DND-41 (cell line): ENCODE results near the gene YLPM1.
A peak's percentile ranks its signal among the peaks of the same experiment; 100 is the strongest.

ENCODE experiments used
- ATAC-seq: fragments of 200-7000 bp; cut with Tn5 transposase; 3 replicates; pipeline ENCODE4 v1.9.1; 2021; ENCODE audit warnings: low read depth; ENCODE audit not compliant: insufficient read depth
- DNase-seq: peaks from one replicate; pipeline ENCODE4 v3.0.0-alpha.2; 2020
- H2AFZ ChIP-seq: 2 replicates; pipeline ENCODE4 v1.6.0; 2012; ENCODE audit warnings: low read depth, low read length
- H3K27ac ChIP-seq: 2 replicates; pipeline ENCODE4 v1.5.1; 2012; ENCODE audit warnings: low read length, inconsistent platforms
- H3K27me3 ChIP-seq: fragments of 200-600 bp; sonication (generic); 2 replicates; pipeline ENCODE4 v1.6.0; 2012; ENCODE audit warnings: low read length, mild to moderate bottlenecking, inconsistent platforms; ENCODE audit not compliant: insufficient read depth, poor library complexity
- H3K36me3 ChIP-seq: 2 replicates; pipeline ENCODE4 v1.5.1; 2012; ENCODE audit warnings: low read length, inconsistent platforms; ENCODE audit not compliant: insufficient read depth
- H3K4me1 ChIP-seq: 2 replicates; pipeline ENCODE4 v1.5.1; 2012; ENCODE audit warnings: mild to moderate bottlenecking, low read length; ENCODE audit not compliant: insufficient read depth
- H3K4me2 ChIP-seq: 2 replicates; pipeline ENCODE4 v1.6.0; 2012; ENCODE audit warnings: mild to moderate bottlenecking, moderate library complexity, low read length, inconsistent platforms; ENCODE audit not compliant: insufficient read depth
- H3K4me3 ChIP-seq, 2 experiments: fragments of 200-600 bp in 1 of 2; shearing (Covaris generic) in 1 of 2; 2 replicates each; pipeline ENCODE4 v1.5.1; 2012 to 2016; ENCODE audit warnings: inconsistent platforms in 2 of 2, low read length in 2 of 2, mild to moderate bottlenecking in 2 of 2, low read depth in 1 of 2, moderate library complexity in 1 of 2
- H3K79me2 ChIP-seq: 2 replicates; pipeline ENCODE4 v1.6.0; 2012; ENCODE audit warnings: low read length, inconsistent platforms; ENCODE audit not compliant: insufficient read depth
- H3K9ac ChIP-seq: 2 replicates; pipeline ENCODE4 v1.6.0; 2012; ENCODE audit warnings: low read depth, mild to moderate bottlenecking, inconsistent platforms, low read length, moderate library complexity
- H3K9me3 ChIP-seq: 2 replicates; pipeline ENCODE4 v1.5.1; 2012; ENCODE audit warnings: low read length, moderate library complexity, mild to moderate bottlenecking, inconsistent platforms; ENCODE audit not compliant: insufficient read depth, severe bottlenecking
- H4K20me1 ChIP-seq: 2 replicates; pipeline ENCODE4 v1.6.0; 2012; ENCODE audit warnings: low read length; ENCODE audit not compliant: insufficient read depth
- EZH2 ChIP-seq: IDR thresholded peaks from 3 replicates; pipeline ENCODE4 v1.6.1; 2012; ENCODE audit warnings: borderline replicate concordance, low read depth, mild to moderate bottlenecking, moderate library complexity, low read length, inconsistent platforms; ENCODE audit not compliant: severe bottlenecking
- TF ChIP-seq, protein P1 (sequence below): IDR thresholded peaks from 2 replicates; pipeline ENCODE4 v1.5.1; 2012; ENCODE audit warnings: borderline replicate concordance, low read length, moderate library complexity, mild to moderate bottlenecking; ENCODE audit not compliant: poor library complexity, severe bottlenecking; ENCODE audit errors: extremely low read depth

YLPM1 gene

DNA sequence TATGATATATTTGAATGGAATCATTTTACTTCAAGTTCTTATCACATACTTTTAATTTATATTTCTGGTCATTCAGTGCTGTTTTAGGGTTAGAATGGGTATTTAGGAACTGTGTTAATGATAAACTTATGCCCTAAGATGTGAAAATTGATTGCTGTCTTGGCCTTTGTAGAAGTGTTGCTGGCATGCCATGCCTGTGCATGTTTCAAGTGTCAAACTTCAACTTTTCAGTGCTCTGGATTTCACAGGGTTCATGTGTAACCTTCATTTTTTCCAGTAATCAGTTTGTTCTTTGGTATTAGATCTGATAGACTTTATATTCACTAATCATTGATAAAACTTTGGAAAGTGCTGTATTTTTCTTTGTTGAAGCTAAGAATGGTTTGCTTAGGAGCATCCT lies 36.6 kb downstream of the YLPM1 start:
- DNase-seq (no peak), ATAC-seq (no peak)
- Histone ChIP-seq H3K9ac (no peak overlapping the region), H3K36me3 (peaks cover 84% of the 10 kb centered on the region), H2AFZ (no peak overlapping the region), H3K79me2 (peaks cover 62% of the 10 kb centered on the region), H3K9me3 (no peaks in the 10 kb centered on the region), H3K27ac (no peak overlapping the region), H3K4me1 (no peaks in the 10 kb centered on the region), H3K4me2 (no peak overlapping the region), H3K27me3 (no peaks in the 10 kb centered on the region), H4K20me1 (peaks cover 23% of the 10 kb centered on the region), H3K4me3 (no peak overlapping the region)
- TF ChIP-seq EZH2, result no peak
- TF ChIP-seq, protein P1, sequence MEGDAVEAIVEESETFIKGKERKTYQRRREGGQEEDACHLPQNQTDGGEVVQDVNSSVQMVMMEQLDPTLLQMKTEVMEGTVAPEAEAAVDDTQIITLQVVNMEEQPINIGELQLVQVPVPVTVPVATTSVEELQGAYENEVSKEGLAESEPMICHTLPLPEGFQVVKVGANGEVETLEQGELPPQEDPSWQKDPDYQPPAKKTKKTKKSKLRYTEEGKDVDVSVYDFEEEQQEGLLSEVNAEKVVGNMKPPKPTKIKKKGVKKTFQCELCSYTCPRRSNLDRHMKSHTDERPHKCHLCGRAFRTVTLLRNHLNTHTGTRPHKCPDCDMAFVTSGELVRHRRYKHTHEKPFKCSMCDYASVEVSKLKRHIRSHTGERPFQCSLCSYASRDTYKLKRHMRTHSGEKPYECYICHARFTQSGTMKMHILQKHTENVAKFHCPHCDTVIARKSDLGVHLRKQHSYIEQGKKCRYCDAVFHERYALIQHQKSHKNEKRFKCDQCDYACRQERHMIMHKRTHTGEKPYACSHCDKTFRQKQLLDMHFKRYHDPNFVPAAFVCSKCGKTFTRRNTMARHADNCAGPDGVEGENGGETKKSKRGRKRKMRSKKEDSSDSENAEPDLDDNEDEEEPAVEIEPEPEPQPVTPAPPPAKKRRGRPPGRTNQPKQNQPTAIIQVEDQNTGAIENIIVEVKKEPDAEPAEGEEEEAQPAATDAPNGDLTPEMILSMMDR, result no peak

DNA sequence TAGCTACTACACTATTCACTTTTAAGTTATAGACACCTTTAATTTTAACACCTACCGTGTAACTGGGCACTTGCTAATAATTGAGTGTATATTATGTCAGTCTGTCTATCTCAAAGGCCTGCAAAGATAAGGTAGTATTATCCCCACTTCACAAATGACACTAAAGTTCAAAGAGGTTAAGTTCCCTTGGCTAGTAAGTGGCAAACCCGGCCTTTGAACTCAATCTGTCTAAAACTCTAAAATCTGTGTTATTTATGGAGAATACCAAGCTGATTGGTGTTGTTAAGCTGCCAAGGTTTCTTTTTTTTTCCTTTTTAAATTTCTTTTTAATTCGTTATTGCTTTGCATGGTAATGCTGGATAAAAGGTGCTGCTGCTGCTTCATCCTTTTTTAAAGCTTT lies 37.7 kb downstream of the YLPM1 start:
- Histone ChIP-seq H3K27me3 (no peaks in the 10 kb centered on the region), H3K36me3 (peaks cover 82% of the 10 kb centered on the region), H3K79me2 (peaks cover 52% of the 10 kb centered on the region), H3K27ac (no peak overlapping the region), H3K4me1 (no peaks in the 10 kb centered on the region), H3K4me3 (no peak overlapping the region), H3K9ac (no peak overlapping the region), H3K4me2 (no peak overlapping the region), H4K20me1 (peaks cover 23% of the 10 kb centered on the region), H3K9me3 (no peaks in the 10 kb centered on the region), H2AFZ (no peak overlapping the region)
- DNase-seq (no peak), ATAC-seq (no peak)
- TF ChIP-seq, protein P1, result no peak
- TF ChIP-seq EZH2, result no peak

DNA sequence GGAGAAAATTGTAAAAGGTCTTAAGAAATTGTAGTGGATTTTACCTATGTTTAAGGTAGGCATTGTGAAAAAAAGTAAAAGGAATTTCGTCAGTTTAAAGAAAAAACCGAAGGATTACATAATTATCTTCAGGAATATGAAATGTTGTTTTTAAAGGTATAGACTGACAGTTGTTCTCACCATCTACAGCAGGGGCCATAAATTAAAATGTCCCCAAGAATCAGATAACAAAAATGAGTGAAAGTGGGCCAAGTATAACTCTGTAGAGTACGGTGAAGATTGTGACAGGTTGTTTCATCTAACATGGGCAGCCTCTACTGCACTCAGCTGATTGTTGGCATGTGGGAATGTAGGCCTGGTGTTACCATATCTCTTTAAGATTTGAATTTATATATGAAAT lies 38.3 kb downstream of the YLPM1 start:
- Histone ChIP-seq H3K27ac (no peak overlapping the region), H3K4me3 (no peak overlapping the region), H3K4me1 (no peaks in the 10 kb centered on the region), H3K9ac (no peak overlapping the region), H3K9me3 (no peaks in the 10 kb centered on the region), H3K27me3 (no peaks in the 10 kb centered on the region), H3K4me2 (no peak overlapping the region), H3K36me3 (peaks cover 78% of the 10 kb centered on the region), H3K79me2 (peaks cover 46% of the 10 kb centered on the region), H2AFZ (no peak overlapping the region), H4K20me1 (peaks cover 18% of the 10 kb centered on the region)
- no peak for TF ChIP-seq EZH2
- TF ChIP-seq, protein P1, result no peak
- ATAC-seq (no peak), DNase-seq (no peak)

DNA sequence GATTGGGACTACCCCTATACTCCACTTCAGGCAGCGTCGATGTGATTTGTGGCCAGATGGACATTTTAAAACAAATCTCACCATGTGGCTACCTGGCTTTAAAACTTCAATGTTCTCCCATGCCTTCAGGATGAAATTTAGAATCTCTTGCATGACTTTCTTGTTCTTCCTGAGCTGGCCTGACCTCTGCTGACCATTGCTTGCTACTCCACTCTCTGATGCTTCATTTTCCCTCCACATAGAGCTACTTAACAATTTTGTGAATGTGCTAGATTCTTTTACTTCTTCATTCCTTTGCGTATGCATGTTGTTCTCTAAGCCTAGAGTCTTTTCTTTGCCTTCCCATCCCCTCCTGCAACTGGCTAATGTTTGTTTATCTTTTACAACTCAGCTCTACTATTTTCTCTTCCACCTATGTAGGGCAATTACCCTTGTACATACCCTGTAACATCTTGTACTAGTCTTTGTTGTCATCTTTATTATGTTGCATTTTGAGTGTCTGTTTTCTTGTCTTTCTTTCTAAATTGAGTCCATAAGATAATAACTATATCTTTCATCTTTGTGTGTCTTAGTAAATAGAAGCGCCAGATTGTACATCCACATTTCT lies 41.2 kb downstream of the YLPM1 start:
- no peak overlapping the region for H3K4me2 ChIP-seq
- ATAC-seq (no peak), DNase-seq (peak; percentile 18)
- H2AFZ ChIP-seq, result no peak overlapping the region
- no peak for TF ChIP-seq EZH2
- TF ChIP-seq, protein P1, result peak; percentile 54
- peaks cover 19% of the 10 kb centered on the region; the same call in 1 of the 2 replicates for H3K79me2 ChIP-seq
- peaks cover 75% of the 10 kb centered on the region for H3K36me3 ChIP-seq
- no peak overlapping the region for H3K4me3 ChIP-seq
- H3K27ac ChIP-seq, result no peak overlapping the region
- H3K9ac ChIP-seq, result no peak overlapping the region
- peaks cover 2% of the 10 kb centered on the region; the same call in 1 of the 2 replicates for H4K20me1 ChIP-seq
- H3K27me3 ChIP-seq, result no peaks in the 10 kb centered on the region
- no peaks in the 10 kb centered on the region for H3K4me1 ChIP-seq
- H3K9me3 ChIP-seq, result no peaks in the 10 kb centered on the region
